ENCODE data around the gene NTM.

GRCh38 chr11:131924457-131925201 is 554.2 kb downstream of the NTM start:
- TF ChIP-seq EZH2 (IDR thresholded peaks at IDR 0.05; ENCODE audit: insufficient read depth, poor library complexity, severe bottlenecking): no peak
- TF ChIP-seq EZH2phosphoT487 (IDR thresholded peaks at IDR 0.05; ENCODE audit: insufficient read depth, low read depth): no peak

All from GM23248 (cell line).